GM19035 (cell line): ENCODE measurements around the gene LRRFIP1.

ENCODE experiments used
- ATAC-seq: cut with Tn5 transposase; IDR thresholded peaks from one replicate; pipeline ENCODE4 v1.9.1; 2021; ENCODE audit not compliant: unreplicated experiment

Gene LRRFIP1

DNA sequence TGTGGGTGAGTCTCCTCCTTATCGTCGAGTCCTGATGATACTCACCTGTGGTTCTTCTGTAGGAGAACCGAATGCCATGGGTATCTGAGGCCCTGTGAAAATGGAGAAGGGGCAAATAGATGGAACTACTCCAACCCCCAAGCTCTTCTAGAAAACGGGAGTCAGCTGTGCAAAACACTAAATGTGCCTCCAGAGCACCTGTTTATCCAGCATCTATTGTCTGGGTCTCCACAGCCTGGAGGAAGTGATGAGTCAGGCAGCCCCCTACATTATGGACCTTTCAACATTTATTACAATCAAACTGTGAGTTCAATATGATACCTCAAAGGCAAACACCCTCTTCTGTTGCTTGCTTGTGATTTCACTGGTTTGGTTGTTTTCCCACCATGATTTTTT lies 9.8 kb upstream of the LRRFIP1 start:
- ATAC-seq, result no peak

GRCh38 chr2:237618449-237618848 lies 8.9 kb upstream of the LRRFIP1 start:
- ATAC-seq, result no peak

GRCh38 chr2:237623428-237624403 lies 3.7 kb upstream of the LRRFIP1 start:
- ATAC-seq, result no peak

GRCh38 chr2:237624565-237624964 lies 2.8 kb upstream of the LRRFIP1 start:
- no peak for ATAC-seq

DNA sequence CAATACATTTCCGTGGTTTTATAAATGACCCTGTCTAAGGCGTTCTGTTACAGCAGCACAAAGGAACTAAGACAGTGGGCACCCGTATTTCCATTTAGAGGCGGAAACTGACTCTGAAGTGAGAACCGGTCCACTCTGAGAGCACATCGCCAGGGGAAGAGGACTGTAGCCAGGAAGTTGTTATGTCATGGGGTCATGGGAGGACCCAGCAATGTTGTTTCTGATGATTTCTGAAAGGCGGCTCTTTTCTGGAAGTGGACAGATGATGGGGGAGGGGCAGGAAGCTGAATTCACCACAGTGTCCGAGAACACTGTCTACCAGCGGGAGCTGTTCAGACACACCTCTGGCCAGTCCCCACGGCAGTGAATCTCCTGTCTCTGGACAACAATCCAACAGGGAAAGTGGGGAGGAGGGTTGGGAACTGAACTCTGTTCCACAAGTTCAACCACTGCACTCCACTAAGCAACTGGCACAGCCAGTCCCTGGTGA lies 2.1 kb upstream of the LRRFIP1 start:
- no peak for ATAC-seq

DNA sequence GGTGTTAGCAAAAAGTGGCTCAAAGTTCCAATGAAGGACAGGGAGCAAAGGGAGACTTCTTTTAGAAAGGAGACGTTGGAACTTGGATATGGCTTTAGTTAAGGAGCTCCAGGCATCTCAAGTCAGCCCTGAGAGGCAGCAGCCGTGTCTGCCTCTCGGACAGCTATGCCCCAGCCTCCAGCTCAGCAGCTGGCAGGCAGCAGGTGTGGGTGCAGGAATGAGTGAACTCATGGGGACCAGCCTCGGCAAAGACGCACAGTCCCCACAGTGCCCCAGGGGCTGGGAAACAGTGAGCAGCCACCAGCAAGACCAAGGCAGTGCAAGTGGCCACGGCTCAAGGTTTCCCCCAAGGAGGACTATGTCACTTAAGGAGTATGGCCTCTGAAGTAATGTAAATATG lies 1.6 kb upstream of the LRRFIP1 start:
- no peak for ATAC-seq

DNA sequence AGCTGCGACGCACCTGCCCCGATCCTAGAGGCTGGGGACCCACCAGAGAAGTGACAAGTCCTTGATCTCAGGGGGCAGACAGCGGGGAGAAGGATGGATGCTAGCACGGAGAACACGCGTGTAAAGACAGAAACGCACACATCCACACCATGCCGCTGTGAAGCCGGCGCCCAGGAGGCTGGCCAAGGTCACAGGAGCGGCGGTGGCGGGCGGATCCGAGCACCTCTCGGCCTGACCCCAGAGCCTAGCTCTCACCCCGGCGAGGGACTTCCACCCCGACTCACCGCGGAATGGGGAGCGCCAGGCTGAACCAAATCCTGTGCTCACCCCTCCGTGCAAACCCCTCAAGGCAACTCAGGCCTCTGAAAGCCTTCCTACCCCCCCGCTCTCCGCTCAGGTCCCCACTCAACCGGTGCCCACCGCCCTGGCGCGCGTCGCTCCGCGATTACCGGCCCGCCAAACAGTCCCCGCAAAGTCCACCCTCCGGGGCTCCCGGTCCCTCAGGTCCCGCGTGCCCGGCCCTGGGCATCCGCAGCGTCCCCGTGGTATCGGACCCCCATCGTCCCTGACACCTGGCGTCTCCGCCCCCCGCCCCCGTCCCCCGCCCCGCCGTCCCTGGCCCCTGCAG lies 460 bp upstream of the LRRFIP1 start:
- no peak for ATAC-seq

GRCh38 chr2:237628247-237629187 lies 1.1 kb downstream of the LRRFIP1 start:
- no peak for ATAC-seq

- no peak for ATAC-seq
Observed at GRCh38 chr2:237629188-237629534, 1.8 kb downstream of the LRRFIP1 start.

- no peak for ATAC-seq
Observed at GRCh38 chr2:237629739-237630138, 2.4 kb downstream of the LRRFIP1 start.

DNA sequence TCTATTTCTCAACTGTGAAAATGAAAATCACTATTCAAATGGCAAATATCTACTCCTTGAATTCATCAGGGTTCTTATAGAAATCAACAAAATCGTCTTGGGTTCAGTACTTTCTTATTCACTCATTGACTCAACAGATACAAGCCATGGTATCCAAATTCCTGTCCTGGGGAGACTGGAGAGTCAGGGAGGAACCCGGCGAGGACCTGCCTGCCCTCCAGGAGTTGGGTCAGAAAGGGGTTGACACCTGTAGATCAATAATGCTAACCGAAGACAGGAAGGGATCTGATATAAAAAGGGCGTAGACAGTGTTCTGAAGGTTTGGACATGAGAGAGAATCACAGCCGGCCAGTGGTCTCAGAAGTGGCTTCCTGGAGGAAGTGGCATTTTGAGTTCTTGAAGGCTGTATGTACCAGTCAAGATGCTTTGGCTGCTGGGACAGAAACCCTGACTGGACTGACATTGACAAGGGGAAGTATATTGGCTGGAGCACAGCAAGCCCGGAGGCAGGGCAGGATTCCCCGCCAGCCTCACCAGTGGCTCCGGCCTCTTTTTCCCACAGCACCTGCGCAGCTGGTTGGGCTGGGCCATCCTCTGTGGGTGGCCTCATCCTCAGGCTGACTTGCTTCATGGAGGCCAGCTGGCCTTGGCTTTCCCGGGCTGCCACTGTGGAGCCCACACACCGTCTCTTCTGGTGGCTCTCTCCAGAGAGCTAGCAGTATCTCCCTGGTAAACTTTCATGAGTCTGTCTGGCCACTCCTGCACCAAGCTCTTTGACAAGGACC lies 3.0 kb downstream of the LRRFIP1 start:
- no peak for ATAC-seq

DNA sequence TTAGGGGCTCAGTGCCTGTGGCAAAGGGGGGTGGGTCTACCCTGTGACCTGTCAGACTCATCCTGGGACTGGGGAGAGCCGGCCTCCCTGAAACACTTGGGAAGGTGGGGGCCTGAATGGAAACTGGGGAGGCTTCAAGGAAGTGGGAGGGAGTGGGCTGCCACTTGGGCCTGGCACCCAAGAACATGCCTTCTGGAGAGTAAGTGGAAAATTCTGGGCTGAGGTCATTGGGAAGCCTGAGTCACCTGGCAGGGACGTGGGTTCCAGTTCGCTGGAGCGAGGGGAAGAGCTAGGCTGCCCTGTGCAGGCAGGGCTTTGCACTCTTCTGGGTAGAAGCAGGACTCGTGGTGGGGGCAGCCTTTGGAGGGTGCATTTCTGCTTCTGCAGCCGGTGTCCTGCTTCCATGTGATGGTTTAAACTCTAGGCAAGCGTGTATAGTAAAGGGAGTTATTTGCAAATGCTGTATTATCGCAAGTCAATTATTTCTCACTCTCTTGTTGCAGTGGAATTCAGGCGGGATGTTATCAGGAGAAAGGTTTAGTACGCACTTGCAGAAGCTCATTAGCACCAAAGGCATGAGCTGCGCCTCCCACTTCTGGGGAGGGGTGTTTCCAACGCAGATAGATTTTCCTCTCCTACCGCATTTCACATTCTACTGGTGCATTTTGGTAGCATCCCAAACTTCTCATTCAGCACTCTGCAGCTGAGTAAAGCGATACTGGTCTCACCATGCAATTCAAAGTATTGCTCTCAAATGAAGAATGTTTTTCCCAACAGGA lies 3.8 kb downstream of the LRRFIP1 start:
- no peak for ATAC-seq

DNA sequence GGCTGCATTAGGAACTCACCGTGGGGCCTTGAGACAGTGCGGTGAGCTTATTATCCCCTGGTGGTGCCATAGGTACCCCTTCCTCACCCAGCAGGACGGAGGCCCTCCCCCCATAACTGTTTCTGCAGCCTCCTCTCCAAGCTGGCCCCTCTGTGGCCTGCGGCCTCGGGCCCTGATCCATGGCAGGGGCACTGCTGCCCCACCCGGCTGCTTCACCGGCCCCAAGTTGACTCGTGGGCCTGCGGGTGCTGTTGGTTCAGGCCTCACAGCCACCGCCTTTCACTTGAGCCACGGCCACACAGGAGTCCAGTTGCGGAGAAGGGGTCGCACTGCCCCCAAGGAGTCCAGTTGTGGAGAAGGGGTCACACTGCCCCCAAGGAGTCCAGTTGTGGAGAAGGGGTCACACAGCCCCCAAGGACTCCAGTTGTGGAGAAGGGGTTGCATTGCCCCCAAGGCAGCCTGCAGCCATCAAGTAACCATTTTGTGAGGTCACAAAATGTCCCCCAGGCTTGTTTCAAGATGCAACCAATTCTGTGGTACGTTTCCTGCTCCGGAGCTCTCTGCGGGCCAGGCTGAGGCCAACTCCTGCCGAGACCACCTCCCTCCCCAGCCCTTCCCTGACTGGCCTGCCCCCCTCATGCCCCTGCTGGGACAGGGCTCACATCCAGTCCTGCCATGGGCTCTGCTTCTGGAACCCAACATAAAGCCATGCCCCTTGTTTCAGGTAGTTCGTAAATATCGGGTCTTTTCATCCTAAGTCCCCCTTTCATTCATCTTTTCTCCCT lies 4.6 kb downstream of the LRRFIP1 start:
- ATAC-seq, result no peak

GRCh38 chr2:237633061-237633561 lies 5.7 kb downstream of the LRRFIP1 start:
- ATAC-seq, result no peak

GRCh38 chr2:237636578-237636977 lies 9.2 kb downstream of the LRRFIP1 start:
- ATAC-seq, result no peak

- no peak for ATAC-seq
Observed at GRCh38 chr2:237637429-237638135, 10.2 kb downstream of the LRRFIP1 start.

DNA sequence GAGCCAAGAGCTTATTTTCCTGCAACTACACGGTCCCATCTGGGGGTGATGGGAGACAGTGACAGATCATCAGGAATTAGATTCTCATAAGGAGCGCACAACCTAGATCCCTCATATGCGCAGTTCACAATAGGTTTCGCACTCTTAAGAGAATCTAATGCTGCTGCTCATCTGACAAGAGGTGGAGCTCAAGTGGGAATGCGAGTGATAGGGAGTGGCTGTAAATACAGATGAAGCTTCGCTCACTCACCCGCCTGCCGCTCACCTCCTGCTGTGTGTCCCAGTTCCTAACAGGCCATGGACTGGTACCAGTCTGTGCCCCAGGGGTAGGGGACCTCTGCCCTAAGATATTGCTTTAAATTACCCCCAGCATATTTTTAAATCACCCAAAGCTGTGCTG lies 10.8 kb downstream of the LRRFIP1 start:
- ATAC-seq, result no peak
